BLaER1 treated with 17β-estradiol and CSF1 and Interleukin-3, amounts not matched to agents 10 nM and 100 nM (cell line): ENCODE data around the gene SH3PXD2A.

ENCODE experiments used
- H3K27ac ChIP-seq, 11 experiments: shearing (Covaris generic); formaldehyde crosslinking; 2 replicates each; pipeline ENCODE4 v1.8.1; 2022
- H3K27me3 ChIP-seq, 11 experiments: shearing (Covaris generic); formaldehyde crosslinking; 2 replicates each; pipeline ENCODE4 v1.8.1; 2022
- H3K36me3 ChIP-seq, 11 experiments: shearing (Covaris generic); formaldehyde crosslinking; 2 replicates each; pipeline ENCODE4 v1.8.1; 2022
- H3K4me1 ChIP-seq, 10 experiments: shearing (Covaris generic); formaldehyde crosslinking; 2 replicates each; pipeline ENCODE4 v1.8.1; 2022
- H3K4me2 ChIP-seq, 11 experiments: shearing (Covaris generic); formaldehyde crosslinking; 2 replicates each; pipeline ENCODE4 v1.8.1; 2022
- H3K4me3 ChIP-seq, 10 experiments: shearing (Covaris generic); formaldehyde crosslinking; 2 replicates each; pipeline ENCODE4 v1.8.1; 2022
- H3K9ac ChIP-seq, 11 experiments: shearing (Covaris generic); formaldehyde crosslinking; 2 replicates each; pipeline ENCODE4 v1.8.1; 2022
- H3K9me3 ChIP-seq, 11 experiments: shearing (Covaris generic); formaldehyde crosslinking; replicated peaks in 1 of 11; 2 replicates each; pipeline ENCODE4 v1.8.1; 2022
- H4K20me1 ChIP-seq, 11 experiments: shearing (Covaris generic); formaldehyde crosslinking; 2 replicates each; pipeline ENCODE4 v1.8.1; 2022
- Cebpa-rat ChIP-seq, 11 experiments: shearing (Covaris generic); IDR thresholded peaks; 2 replicates each; pipeline ENCODE4 v1.8.1; 2022

The SH3PXD2A gene

GRCh38 chr10:103829838-103830465 is 25.4 kb downstream of the SH3PXD2A start:
- Histone ChIP-seq H3K27ac (peak overlapping the region in 9 of 11 experiments; percentile 68 to 98 (median 95); a peak in 17 of 22 replicates), H3K9me3 (peaks cover 7 to 18% (median 14%) of the 10 kb centered on the region in 11 experiments; a peak in 21 of 22 replicates), H3K4me3 (peak overlapping the region in 2 of 10 experiments; percentile 29 to 48; a peak in 2 of 20 replicates), H3K4me2 (peak overlapping the region; percentile 76 to 97 (median 86)), H3K36me3 (peaks cover 0 to 10% (median 0%) of the 10 kb centered on the region in 11 experiments; a peak in 8 of 22 replicates), H3K27me3 (no peaks in the 10 kb centered on the region), H4K20me1 (peaks cover 0 to 6% (median 0%) of the 10 kb centered on the region in 11 experiments; a peak in 3 of 22 replicates), H3K4me1 (peaks cover 78 to 93% (median 89%) of the 10 kb centered on the region in 10 experiments), H3K9ac (peak overlapping the region in 9 of 11 experiments; percentile 5 to 89 (median 75); a peak in 15 of 22 replicates)
- no peak for TF ChIP-seq Cebpa-rat (IDR thresholded peaks at IDR 0.05)

- peaks cover 7 to 18% (median 14%) of the 10 kb centered on the region in 11 experiments; a peak in 21 of 22 replicates for H3K9me3 ChIP-seq
- peak overlapping the region in 8 of 11 experiments; percentile 60 to 89 (median 80); a peak in 17 of 22 replicates for H3K9ac ChIP-seq
- H3K27ac ChIP-seq: peak overlapping the region in 9 of 11 experiments; percentile 68 to 98 (median 95); a peak in 18 of 22 replicates
- H3K36me3 ChIP-seq: peaks cover 0 to 10% (median 0%) of the 10 kb centered on the region in 11 experiments; a peak in 8 of 22 replicates
- H3K4me1 ChIP-seq: peaks cover 78 to 93% (median 89%) of the 10 kb centered on the region in 10 experiments
- H3K4me3 ChIP-seq: peak overlapping the region in 7 of 10 experiments; percentile 12 to 50 (median 30); a peak in 9 of 20 replicates
- H4K20me1 ChIP-seq: no peaks in the 10 kb centered on the region; a peak in 1 of 22 replicates
- H3K27me3 ChIP-seq: no peaks in the 10 kb centered on the region
- no peak for TF ChIP-seq Cebpa-rat (IDR thresholded peaks at IDR 0.05)
- peak overlapping the region; percentile 76 to 97 (median 86) for H3K4me2 ChIP-seq
Observed at GRCh38 chr10:103829278-103829677, 26.1 kb downstream of the SH3PXD2A start.

DNA sequence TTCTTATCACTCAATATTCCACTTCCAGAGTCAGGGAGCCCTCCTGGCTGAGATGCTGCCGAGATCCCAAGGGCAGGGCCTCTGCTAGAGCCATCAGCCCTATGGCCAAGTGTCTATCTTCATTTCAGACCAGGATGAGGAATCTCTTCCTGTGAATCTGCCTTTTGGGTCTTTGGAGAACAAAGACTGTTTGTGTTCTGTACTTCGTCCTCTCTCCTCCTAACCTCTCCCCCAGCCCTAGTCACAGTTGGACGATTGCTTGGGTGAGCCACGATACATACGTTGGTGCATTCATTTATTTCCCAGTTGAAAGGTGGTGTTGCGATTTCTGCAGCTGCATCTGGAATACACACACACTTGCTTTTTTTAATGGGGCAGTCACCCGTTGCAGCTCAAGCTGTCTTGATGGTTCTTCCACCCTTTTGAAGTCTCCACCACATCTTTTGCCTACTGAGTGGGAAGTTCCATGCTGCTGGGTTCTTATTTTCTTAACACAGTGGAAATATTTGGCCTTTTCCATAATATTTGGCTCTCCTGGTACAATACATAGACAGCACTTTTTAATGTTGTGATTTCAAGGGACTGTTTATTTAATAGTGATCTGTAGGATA is 26.7 kb downstream of the SH3PXD2A start:
- Histone ChIP-seq H3K4me2 (peak overlapping the region; percentile 76 to 97 (median 86)), H3K4me1 (peaks cover 78 to 93% (median 89%) of the 10 kb centered on the region in 10 experiments), H3K4me3 (peak overlapping the region in 7 of 10 experiments; percentile 12 to 50 (median 30); a peak in 12 of 20 replicates), H4K20me1 (no peaks in the 10 kb centered on the region; a peak in 1 of 22 replicates), H3K27me3 (no peaks in the 10 kb centered on the region), H3K9me3 (peaks cover 7 to 18% (median 14%) of the 10 kb centered on the region in 11 experiments; a peak in 21 of 22 replicates), H3K9ac (peak overlapping the region in 9 of 11 experiments; percentile 36 to 89 (median 75); a peak in 18 of 22 replicates), H3K36me3 (peaks cover 0 to 10% (median 0%) of the 10 kb centered on the region in 11 experiments; a peak in 8 of 22 replicates), H3K27ac (peak overlapping the region in 10 of 11 experiments; percentile 25 to 98 (median 94); a peak in 20 of 22 replicates)
- TF ChIP-seq Cebpa-rat (IDR thresholded peaks at IDR 0.05): peak in 4 of 11 experiments; percentile 43 to 74 (median 51); a peak in 6 of 22 replicates

GRCh38 chr10:103828107-103828506 is 27.3 kb downstream of the SH3PXD2A start:
- Histone ChIP-seq H3K27me3 (no peaks in the 10 kb centered on the region), H3K36me3 (peaks cover 0 to 10% (median 0%) of the 10 kb centered on the region in 11 experiments; a peak in 8 of 22 replicates), H3K9me3 (peaks cover 7 to 17% (median 13%) of the 10 kb centered on the region in 11 experiments; a peak in 21 of 22 replicates), H3K9ac (peak overlapping the region in 9 of 11 experiments; percentile 36 to 89 (median 75); a peak in 18 of 22 replicates), H3K27ac (peak overlapping the region in 10 of 11 experiments; percentile 25 to 98 (median 94); a peak in 21 of 22 replicates), H4K20me1 (no peaks in the 10 kb centered on the region; a peak in 1 of 22 replicates), H3K4me2 (peak overlapping the region; percentile 76 to 97 (median 86)), H3K4me3 (peak overlapping the region in 7 of 10 experiments; percentile 12 to 50 (median 30); a peak in 11 of 20 replicates), H3K4me1 (peaks cover 80 to 93% (median 90%) of the 10 kb centered on the region in 10 experiments)
- TF ChIP-seq Cebpa-rat (IDR thresholded peaks at IDR 0.05): no peak

DNA sequence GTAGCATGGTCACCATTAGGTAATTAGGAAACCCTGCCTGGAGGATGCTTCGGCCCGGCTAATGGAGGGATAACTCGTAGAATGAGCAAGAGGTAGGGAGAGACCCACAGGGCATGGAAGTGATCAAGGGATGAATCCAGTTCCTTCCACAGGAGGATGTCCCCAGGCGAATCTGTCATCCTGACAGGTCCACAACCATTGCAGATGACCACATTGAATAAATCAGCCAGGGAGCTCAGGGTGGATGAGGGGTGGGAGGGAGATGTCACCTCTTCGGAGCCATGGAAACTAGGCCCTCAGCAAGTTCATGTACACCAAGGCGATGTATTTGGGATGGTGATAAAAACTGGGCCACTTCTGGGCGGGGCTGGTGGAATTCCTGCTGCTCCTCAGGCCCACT is 28.5 kb downstream of the SH3PXD2A start:
- peak overlapping the region in 1 of 10 experiments; percentile 21; a peak in 2 of 20 replicates for H3K4me3 ChIP-seq
- peaks cover 88 to 98% (median 97%) of the 10 kb centered on the region in 10 experiments for H3K4me1 ChIP-seq
- H3K9ac ChIP-seq: peak overlapping the region in 8 of 11 experiments; percentile 60 to 89 (median 80); a peak in 16 of 22 replicates
- no peak for TF ChIP-seq Cebpa-rat (IDR thresholded peaks at IDR 0.05)
- peak overlapping the region; percentile 76 to 97 (median 86) for H3K4me2 ChIP-seq
- H3K36me3 ChIP-seq: peaks cover 0 to 10% (median 0%) of the 10 kb centered on the region in 11 experiments; a peak in 5 of 22 replicates
- peaks cover 0 to 5% (median under 1%) of the 10 kb centered on the region in 11 experiments; a peak in 9 of 22 replicates for H3K9me3 ChIP-seq
- no peaks in the 10 kb centered on the region for H3K27me3 ChIP-seq
- peaks cover 0 to 4% (median 0%) of the 10 kb centered on the region in 11 experiments; a peak in 1 of 22 replicates for H4K20me1 ChIP-seq
- H3K27ac ChIP-seq: peak overlapping the region in 9 of 11 experiments; percentile 68 to 98 (median 95); a peak in 18 of 22 replicates

DNA sequence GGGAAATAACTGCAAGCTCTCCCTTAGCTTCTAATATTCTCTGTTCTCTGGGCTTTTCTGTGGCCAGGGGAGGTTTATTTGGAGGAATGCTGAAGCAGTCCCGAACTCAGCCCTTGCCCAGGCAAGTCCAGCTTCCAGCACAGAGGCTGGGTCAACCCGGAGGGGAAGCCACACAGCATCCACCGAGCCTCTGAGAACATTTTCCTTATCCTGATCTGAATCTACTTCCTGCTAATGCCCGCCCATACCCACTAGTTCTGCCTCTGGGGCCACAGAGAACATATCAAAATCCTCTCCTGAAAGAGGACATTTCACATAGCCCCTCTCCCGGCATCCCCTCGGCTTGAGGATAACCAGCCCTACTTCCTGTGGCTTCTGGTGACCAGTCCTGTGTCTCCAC is 31.1 kb downstream of the SH3PXD2A start:
- peak overlapping the region; percentile 10 to 98 (median 86); a peak in 20 of 22 replicates for H3K27ac ChIP-seq
- TF ChIP-seq Cebpa-rat (IDR thresholded peaks at IDR 0.05): no peak
- peak overlapping the region; percentile 18 to 80 (median 75); a peak in 20 of 22 replicates for H3K9ac ChIP-seq
- peak overlapping the region; percentile 76 to 97 (median 91) for H3K4me2 ChIP-seq
- H3K4me3 ChIP-seq: peak overlapping the region in 8 of 10 experiments; percentile 2 to 53 (median 23); a peak in 9 of 20 replicates
- peaks cover 91 to 99% (median 97%) of the 10 kb centered on the region in 10 experiments for H3K4me1 ChIP-seq
- H3K27me3 ChIP-seq: no peaks in the 10 kb centered on the region
- no peaks in the 10 kb centered on the region for H3K9me3 ChIP-seq
- H4K20me1 ChIP-seq: peaks cover 2 to 16% (median 10%) of the 10 kb centered on the region in 11 experiments; a peak in 12 of 22 replicates
- peaks cover 0 to 10% (median 0%) of the 10 kb centered on the region in 11 experiments; a peak in 3 of 22 replicates for H3K36me3 ChIP-seq

DNA sequence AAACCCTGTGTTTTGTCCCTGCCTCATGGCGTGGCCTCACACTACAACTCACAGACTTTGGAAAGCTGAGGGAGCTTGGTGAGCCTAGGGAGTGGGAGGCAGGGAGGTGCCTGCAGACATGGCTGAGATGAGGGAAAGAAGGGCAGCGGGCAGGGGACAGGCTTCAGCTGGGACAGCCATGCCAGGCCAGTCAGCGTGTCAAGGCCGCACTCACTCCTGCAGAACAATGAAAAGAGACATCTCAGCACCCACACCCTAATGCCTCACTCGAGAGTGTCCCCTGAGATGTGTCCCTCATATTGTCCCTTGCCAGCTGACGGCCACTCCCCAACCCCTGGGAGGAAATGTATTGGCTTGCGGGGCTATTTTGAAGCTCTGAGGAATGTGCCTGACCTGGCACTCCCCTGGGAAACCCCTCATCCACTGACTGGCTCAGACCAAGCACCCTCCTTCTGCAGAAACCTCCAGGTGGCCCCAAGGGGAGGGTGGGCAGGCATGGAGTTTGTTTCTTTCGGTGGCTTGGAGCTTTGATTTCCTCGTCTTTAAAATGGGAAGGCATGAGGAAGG is 31.6 kb downstream of the SH3PXD2A start:
- peak overlapping the region; percentile 18 to 80 (median 75); a peak in 20 of 22 replicates for H3K9ac ChIP-seq
- TF ChIP-seq Cebpa-rat (IDR thresholded peaks at IDR 0.05): peak in 1 of 11 experiments; percentile 27; a peak in 1 of 22 replicates
- peak overlapping the region; percentile 10 to 98 (median 86); a peak in 20 of 22 replicates for H3K27ac ChIP-seq
- no peaks in the 10 kb centered on the region for H3K27me3 ChIP-seq
- peaks cover 86 to 99% (median 97%) of the 10 kb centered on the region in 10 experiments for H3K4me1 ChIP-seq
- peak overlapping the region in 8 of 10 experiments; percentile 2 to 53 (median 23); a peak in 8 of 20 replicates for H3K4me3 ChIP-seq
- peaks cover 7 to 21% (median 14%) of the 10 kb centered on the region in 11 experiments; a peak in 12 of 22 replicates for H4K20me1 ChIP-seq
- peak overlapping the region; percentile 76 to 97 (median 91) for H3K4me2 ChIP-seq
- H3K36me3 ChIP-seq: peaks cover 0 to 10% (median 0%) of the 10 kb centered on the region in 11 experiments; a peak in 3 of 22 replicates
- no peaks in the 10 kb centered on the region for H3K9me3 ChIP-seq
